Dermis microvascular lymphatic vessel endothelial cell (primary cell): ENCODE results near the gene RFPL4A. TPM values are rescaled to one million over a fixed set of nuclear protein-coding genes. Genes with fewer than 3 reads are reported as not detected.

ENCODE experiments used
- DNase-seq, 2 donors: peaks; one replicate each; pipeline versions ENCODE4 v3.0.0 to v3.0.0-alpha.2; 2010; ENCODE audit warnings: low read depth in 2 of 2
- total RNA-seq: library from RNA; depleted of rRNA; stranded (reverse); fragments of >200 nt; gene quantifications from 2 replicates; pipeline ENCODE4 v1.2.1, GENCODE V29; 2014

The RFPL4A gene
- total RNA-seq, 1 donor from 2014 or later = 1.3 TPM

DNA sequence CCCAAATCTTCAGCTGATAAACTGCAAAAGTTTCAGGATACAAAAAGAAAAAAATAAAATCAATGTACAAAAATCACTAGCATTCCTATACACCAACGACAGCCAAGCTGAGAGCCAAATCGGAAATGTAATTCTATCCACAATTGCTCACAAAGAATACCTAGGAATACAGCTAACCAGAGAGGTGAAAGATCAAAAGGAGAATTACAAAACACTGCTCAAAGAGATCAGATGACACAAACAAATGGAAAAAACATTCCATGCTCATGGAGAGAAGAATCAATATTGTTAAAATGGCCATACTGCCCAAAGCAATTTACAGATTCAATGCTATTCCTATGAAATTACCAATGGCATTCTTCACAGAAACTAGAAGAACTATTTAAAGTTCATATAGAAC is 43.4 kb downstream of the RFPL4A start:
- DNase-seq = no peak

DNA sequence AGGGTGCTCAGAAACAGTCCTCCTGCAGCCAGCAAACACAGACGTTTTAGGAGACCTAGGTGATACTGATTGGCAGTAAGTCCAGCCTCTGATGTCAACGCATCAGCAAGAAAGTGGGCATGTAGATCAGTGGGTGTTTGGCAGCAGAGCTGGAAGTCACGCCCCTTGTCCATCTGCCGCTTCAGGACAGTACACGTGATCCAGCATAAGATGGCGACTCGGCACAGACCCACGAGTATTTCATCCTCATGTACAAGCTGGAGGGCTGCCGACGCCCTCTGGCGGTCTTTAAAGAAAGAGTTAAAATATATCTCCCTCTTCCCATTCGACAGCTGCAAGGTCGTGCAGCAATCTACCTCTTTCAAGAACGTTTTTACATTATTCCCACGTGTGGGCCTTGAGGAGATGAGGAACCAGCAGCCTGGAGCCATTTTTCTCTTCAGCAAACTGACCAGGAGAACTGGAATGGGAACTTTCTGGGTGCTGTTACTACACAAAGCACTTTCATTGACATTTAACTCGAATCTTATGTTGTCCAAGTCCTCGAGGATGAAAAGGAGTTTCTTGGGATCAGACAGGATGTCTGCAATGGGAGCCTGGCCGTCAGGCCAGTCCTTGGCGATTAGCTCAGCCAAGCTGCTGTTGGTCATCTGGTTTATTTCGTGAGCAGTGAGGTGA is 50.6 kb downstream of the RFPL4A start:
- DNase-seq = peak; percentile 77 to 78

DNA sequence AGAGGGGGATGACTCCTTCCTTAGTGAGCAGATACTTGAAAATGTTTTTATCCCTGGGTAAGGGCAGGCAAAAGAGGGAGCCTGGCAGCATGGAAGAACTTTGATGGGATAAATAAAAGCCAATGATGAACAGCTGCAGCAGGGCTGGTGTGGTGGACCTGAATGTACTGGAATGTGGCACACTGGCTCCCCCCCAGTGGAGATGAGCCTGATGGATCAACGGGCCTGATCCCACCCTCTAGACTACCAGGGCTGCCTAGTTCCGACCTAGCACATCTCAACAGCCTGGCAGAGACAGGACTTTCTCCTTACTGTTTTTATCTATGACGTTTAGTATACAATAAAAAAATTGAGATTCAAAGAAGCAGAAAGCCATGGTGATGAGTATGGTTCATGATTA is 52.4 kb downstream of the RFPL4A start:
- no peak for DNase-seq

- DNase-seq = no peak
Measured at GRCh38 chr19:55812449-55812848, 53.6 kb downstream of the RFPL4A start.

Other genes with a start within 250 kb of the RFPL4A start
- gene SBK2, start 222.0 kb upstream of the RFPL4A start, total RNA-seq = not detected in 2 replicates
- 0.13 and 0.26 TPM in 2 replicates for gene SBK3, start 213.6 kb upstream of the RFPL4A start, total RNA-seq
- gene ZNF579, start 178.2 kb upstream of the RFPL4A start, total RNA-seq = 1.9 and 3.5 TPM in 2 replicates
- 2.6 and 3.3 TPM in 2 replicates for gene FIZ1, start 159.6 kb upstream of the RFPL4A start, total RNA-seq
- 6.9 and 11.9 TPM in 2 replicates for gene ZNF524, start 158.8 kb upstream of the RFPL4A start, total RNA-seq
- gene ZNF865, start 153.4 kb upstream of the RFPL4A start, total RNA-seq = 0.39 and 1.5 TPM in 2 replicates
- 3.3 and 4.9 TPM in 2 replicates for gene ZNF784, start 134.5 kb upstream of the RFPL4A start, total RNA-seq
- gene ZNF580, start 118.1 kb upstream of the RFPL4A start, total RNA-seq = 1.0 and 3.0 TPM in 2 replicates
- gene ZNF581, start 115.4 kb upstream of the RFPL4A start, total RNA-seq = 20.0 and 25.8 TPM in 2 replicates
- gene CCDC106, start 110.9 kb upstream of the RFPL4A start, total RNA-seq = 4.6 and 9.5 TPM in 2 replicates
- 84.0 and 95.8 TPM in 2 replicates for gene U2AF2, start 104.1 kb upstream of the RFPL4A start, total RNA-seq
- gene EPN1, start 83.9 kb upstream of the RFPL4A start, total RNA-seq = 25.0 and 59.2 TPM in 2 replicates
- gene NLRP9, start 20.7 kb upstream of the RFPL4A start, total RNA-seq = not detected in 2 replicates
- gene RFPL4AL1, start 10.0 kb downstream of the RFPL4A start, total RNA-seq = 0.51 TPM in 1 of 2 replicates, not detected in the other
- gene NLRP11, start 72.9 kb downstream of the RFPL4A start, total RNA-seq = under 0.01 TPM in 2 replicates
- gene NLRP4, start 77.4 kb downstream of the RFPL4A start, total RNA-seq = not detected in 2 replicates
- gene NLRP13, start 173.2 kb downstream of the RFPL4A start, total RNA-seq = not detected in 2 replicates
- not detected in 2 replicates for gene NLRP8, start 188.7 kb downstream of the RFPL4A start, total RNA-seq
- gene NLRP5, start 227.7 kb downstream of the RFPL4A start, total RNA-seq = not detected in 2 replicates